HG02943 (cell line): ENCODE measurements around the gene PTGER4.
"Not testable (repeated sequence)": the region's sequence is repeated elsewhere in the genome, so short reads cannot be mapped to it uniquely, and the experiment has no call there.

Experiments used
- ATAC-seq: cut with Tn5 transposase; IDR thresholded peaks from one replicate; pipeline ENCODE4 v1.9.1; 2021; ENCODE audit warnings: mild to moderate bottlenecking, low read depth, moderate library complexity; ENCODE audit not compliant: unreplicated experiment

PTGER4 gene

DNA sequence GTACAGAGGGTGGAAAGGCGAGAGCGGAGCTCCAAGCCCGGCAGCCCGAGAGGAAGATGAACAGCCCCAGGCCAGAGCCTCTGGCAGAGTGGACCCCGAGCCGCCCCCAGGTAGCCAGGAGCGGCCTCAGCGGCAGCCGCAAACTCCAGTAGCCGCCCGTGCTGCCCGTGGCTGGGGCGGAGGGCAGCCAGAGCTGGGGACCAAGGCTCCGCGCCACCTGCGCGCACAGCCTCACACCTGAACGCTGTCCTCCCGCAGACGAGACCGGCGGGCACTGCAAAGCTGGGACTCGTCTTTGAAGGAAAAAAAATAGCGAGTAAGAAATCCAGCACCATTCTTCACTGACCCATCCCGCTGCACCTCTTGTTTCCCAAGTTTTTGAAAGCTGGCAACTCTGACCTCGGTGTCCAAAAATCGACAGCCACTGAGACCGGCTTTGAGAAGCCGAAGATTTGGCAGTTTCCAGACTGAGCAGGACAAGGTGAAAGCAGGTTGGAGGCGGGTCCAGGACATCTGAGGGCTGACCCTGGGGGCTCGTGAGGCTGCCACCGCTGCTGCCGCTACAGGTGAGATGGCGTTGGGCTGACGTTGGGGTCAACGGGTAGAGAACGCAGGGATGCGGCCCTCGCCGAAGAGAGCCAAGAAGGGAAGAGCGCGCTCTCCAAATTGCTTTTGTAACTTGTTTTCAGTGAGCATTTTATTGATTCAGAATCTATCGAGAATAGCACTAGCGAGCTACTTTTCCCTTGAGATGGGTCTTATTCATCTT, at the start of gene PTGER4:
TSS of gene PTGER4 (plus strand) at position 3 of the 769 bp plus-strand sequence. CDS start 1,079 bp downstream, outside the sequence.
- peak; percentile 42 for ATAC-seq

DNA sequence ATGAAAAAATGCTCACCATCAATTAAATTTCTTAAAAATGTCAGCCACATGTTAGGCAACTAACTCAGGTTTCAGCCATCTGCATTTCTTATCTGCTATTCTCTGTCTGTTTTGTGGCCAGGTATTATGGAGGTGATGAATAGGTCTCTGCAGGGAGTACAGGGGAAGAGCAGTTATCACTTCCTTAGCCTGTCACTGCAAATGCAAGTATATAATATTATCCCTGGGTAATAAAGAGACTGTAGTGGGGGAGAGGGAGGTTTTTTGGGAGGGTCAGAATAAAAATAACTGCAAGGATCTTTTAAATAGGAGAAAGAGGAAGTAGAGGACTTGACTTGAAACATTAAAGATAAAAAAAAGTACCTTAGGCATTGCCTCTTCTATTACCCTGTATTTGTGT, 49.6 kb upstream of the PTGER4 start:
- ATAC-seq = no peak

DNA sequence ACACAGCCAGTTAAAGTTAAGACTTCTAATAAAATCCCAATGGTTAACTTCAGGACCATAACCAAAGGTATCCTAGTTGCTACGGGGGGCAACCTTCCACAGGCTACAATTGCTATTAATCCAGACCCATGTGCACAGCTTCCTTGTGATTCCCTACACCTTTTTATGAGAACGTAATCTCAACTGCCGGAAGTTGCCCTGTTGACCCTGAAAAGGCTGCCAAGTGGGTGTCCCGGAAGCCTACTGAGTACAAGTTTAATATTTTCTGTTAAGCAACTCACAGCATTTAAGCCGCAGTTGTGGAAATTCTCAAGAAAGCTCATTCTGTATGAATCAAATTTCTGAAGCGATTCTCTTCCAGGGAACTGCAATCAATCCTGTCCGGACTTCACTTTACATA, 48.5 kb upstream of the PTGER4 start:
- ATAC-seq = no peak

DNA sequence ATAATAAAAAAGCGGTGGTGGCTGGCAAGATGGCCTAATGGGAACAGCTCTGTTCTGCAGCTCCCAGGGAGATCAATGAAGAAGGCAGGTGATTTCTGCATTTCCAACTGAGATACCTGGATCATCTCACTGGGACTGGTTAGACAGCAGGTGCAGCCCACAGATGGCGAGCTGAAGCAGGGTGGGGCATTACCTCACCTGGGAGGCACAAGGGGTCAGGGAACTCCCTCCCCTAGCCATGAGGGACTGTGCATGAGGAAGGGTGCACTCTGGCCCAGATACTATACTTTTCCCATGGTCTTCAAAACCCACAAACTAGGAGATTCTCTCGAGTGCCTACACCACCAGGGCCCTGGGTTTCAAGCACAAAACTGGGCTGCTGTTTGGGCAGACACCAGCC, 45.6 kb upstream of the PTGER4 start:
- ATAC-seq = no peak

DNA sequence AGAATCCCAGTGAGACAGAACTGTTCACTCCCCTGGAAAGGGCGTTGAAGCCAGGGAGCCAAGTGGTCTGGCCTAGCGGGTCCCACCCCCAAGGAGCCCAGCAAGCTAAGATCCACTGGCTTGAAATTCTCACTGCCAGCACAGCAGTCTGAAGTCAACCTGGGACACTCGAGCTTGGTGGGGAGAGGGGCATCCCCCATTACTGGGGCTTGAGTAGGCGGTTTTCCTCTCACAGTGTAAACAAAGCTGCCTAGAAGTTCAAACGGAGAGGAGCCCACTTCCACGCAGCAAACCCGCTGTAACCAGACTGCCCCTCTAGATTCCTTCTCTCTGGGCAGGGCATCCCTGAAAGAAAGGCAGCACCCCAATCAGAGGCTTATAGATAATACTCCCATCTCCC, 45.1 kb upstream of the PTGER4 start:
- ATAC-seq = no peak

DNA sequence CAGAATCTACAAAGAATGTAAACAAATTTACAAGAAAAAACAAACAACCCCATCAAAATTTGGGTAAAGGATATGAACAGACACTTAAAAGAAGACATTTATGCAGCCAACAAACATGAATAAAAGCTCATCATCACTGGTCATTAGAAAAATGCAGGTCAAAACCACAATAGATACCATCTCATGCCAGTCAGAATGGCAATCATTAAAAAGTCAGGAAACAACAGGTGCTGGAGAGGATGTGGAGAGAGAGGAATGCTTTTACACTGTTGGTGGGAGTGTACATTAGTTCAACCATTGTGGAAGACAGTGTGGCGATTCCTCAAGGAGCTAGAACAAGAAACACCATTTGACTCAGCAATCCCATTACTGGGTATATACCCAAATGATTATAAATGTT, 40.2 kb upstream of the PTGER4 start:
- not testable (repeated sequence) for ATAC-seq

DNA sequence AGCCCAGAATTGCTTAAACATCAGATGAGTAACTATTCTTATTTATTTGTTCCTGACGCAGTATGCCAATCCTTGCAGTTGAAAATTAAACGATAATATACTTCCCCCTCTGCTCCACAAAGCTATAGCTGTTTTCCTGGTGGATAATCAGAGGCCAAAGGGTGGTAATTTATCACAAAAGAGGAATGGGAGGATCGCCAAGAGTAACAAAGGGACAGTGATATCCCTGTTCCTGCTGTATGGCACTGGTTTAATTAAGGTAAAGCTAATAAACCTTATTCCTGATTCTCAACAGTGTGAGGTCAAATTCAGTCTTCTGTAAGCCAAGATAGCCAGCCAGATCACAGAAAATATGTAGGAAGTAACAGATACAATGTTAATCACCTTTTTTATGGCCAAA, 33.4 kb upstream of the PTGER4 start:
- no peak for ATAC-seq

DNA sequence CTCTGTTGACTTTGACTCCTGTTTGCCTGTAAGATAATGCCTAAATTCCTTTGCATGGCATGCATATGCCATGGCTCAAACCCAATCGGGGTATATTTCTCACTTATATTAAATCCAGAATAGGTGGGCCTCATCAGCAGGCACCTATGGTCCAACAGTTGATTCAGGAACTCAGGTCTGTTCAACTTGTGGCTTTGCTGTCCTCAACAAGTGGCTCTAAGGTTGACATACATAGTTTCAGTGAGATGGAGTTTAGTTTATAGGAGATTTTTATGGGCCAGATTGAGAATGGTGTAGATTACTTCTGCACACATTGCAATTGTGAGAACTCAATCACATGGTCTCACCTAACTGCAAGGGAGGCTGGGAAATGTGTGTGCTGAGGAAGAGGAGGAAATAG, 31.6 kb upstream of the PTGER4 start:
- ATAC-seq = no peak

DNA sequence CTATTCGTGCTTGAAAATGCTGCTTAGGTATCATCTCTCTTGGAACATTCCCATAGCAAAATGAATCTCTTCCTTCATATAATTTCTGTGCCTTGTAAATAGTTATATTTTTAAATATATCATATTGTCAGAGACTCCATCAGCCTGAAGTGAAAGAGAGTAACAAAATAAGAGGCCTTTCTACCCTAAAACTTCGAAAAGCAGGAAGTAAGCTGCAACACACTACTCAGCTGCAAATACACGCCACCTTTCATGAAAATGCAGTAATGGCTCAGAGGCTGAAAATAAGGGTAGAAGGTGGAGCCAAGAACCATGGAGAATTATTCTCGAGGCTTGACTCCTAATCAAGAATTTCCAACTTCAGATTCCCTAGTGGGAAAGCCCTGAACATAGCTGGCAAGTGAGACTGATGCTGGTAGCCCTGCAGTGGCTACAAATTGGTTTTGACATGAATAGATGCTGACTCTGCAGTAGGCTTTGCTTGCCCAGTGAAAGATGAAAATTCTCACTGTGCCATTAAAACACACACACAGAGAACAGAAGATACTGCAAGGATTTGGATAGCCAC, 30.2 kb upstream of the PTGER4 start:
- no peak for ATAC-seq

DNA sequence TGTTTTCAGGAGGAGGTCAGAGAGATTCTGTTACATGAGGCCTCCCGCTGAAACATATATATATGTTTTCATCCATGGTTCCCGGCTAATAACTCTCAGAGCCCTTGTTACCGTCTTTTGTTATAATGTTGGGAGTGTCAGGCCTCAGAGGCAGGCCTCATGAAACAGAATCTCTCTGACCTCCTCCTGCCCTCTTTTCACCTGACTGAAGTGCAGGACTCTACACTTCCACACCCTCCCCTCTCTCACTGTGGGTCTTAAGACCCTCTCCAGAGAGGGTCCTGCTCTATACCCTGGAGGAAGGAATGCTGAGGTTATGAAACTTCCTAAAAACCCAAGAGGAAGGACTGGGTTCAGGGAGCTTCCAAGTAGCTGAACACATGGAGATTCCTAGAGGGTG, 28.5 kb upstream of the PTGER4 start:
- ATAC-seq = no peak

DNA sequence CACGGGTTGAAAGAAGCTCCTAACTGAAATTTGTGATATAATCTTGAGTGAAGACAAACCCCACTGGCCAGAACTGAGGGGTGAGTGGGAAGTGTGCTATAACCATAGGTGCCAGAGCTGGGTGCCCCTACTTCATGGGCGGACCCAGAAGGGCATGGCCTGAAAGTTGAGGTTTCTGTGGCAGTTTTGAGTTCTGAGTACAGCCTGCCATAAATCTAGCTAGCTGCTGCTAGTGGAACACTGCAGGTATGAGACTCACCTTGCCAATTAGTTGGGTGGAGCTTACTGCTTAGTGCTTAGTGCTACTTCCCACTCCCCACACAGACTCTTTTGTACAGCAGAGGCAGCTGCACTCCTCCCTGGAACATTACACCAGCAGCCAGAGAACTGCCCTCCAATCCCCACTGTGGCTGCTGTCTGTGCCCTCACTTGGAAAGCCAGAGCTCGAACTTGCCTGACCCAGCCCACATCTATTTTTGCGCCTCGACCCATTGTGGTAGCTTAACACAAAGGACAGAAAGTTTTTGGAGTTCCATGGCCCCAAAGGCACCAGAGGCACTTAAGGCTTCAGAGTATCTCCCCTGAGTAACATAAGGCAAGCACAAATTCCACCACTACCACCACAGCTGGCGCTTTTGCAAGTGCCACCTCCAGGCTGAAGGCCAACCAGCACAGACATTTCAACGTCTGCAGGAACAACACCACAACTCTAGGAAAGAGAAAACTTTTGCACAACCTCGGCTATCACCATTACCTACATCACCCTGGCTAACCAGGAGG, 27.1 kb upstream of the PTGER4 start:
- no peak for ATAC-seq

DNA sequence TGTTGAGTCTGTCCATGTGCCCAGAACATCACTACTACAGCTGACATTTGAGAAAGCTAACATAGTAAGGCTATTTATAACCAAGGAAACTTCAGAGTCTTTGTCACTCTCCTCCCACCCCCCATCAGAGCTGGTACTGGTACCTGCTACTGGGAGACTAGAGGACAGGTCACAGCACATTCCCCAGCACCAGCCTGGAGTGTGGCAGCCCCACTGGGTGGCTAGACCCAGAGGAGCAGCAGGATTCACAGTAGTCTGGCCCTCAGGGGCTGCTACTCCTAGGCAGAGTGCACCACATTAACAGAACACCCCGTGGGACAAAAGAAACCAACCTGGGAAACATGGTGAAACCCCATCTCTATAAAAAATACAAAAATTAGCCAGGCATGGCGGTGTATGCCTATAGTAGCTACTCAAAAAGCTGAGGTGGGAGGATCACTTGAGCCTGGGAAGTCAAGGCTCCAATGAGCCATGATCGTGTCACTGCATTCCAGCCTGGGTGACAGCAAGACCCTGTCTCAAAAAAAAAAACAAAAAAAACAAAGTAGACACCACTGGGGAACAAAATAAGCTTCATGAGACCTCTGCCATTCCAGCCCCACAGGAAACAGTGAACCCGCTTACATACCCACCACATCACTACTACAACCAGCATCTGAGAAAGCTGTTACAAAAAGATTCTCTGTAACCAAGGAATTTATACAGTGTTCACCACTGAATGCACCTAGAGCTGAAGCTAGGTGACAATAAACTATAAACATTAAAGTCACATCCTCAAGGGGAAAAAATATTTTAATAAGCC, 26.3 kb upstream of the PTGER4 start:
- no peak for ATAC-seq

DNA sequence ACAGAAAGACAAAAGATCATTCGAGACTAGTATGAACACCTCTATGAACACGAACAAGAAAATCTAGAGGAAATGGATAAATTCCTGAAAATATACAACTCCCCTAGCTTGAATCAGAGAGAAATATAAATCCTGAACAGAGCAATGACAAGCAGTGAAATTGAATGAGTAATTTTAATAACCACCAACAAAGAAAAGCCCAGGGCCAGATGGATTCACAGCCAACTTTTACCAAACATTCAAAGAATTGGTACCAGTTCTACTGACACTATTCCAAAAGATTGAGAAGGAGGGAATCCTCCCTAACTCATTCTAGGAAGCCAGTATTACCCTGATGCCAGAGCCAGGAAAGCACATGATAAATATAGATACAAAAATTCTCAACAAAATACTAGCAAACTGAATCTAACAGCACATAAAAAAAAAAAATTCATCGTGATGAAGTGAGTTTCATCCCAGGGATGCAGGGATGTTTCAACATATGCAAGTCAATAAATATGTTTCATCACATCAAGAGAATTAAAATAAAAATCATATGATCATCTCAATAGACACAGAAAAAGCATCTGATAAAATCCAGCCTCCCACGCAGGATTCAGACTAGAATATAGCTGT, 25.2 kb upstream of the PTGER4 start:
- no peak for ATAC-seq

DNA sequence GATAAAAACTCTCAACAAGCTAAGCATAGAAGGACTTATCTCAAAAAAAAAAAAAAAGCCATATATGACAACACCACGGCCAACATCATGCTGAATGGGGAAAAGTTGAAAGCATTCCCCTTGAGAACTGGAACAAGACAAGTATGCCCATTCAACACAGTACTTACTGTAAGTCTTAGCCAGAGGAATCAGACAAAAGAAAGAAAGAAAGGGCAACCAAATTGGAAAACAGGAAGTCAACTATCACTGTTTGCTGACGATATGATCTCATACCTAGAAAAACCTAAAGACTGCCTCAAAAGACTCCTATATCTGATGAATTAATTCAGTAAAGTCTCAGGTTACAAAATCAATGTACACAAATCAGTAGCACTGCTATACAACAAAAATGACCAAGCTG, 24.6 kb upstream of the PTGER4 start:
- ATAC-seq = no peak

DNA sequence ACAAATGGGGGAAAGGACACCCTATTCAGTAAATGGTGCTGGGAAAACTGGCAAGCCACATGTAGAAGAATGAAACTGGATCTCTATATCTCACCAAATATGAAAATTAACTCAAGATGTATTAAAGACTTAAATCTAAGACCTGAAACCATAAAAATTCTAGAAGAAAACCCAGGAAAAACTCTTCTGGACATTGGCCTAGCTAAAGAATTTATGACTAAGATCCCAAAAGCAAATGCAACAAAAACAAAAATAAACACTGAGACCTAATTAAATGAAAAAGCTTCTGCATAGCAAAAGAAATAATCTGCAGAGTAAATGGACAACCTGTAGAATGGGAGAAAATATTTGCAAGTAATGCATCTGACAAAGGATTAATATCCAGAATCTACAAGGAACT, 23.6 kb upstream of the PTGER4 start:
- not testable (repeated sequence) for ATAC-seq

DNA sequence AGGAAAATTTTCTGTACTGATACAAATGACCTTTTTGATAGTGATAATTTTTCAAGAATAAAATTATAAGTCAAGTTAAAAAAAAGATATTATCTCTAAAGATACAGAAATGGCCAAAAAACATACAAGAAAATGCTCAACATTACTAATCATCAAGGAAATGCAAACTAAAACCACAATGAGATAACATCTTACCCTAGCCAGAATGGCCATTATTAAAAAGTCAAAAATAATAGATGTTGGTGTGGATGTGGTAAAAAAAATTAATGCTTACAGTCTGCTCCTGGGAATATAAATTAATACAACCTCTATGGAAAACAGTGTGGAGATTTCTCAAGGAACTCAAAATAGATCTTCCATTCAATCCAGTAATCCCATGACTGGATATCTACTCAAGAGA, 22.9 kb upstream of the PTGER4 start:
- ATAC-seq = no peak

DNA sequence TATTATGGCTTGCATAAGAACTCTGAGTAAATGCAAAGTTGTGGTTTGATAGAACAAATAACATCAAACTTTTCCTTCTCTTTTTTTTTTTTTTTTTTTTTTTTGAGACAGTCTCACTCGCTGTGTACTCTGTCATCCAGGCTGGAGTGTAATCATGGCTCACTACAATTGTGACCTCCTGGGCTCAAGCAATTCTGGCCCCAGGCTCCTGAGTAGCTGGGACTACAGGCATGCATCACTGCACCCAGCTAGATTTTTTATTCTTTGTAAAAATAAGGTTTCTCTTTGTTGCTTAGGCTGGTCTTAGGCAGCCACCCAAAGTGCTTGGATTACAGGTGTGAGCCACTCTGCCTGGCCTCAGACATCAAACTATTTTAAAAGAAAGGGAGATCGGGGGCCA, 19.0 kb upstream of the PTGER4 start:
- ATAC-seq = no peak

DNA sequence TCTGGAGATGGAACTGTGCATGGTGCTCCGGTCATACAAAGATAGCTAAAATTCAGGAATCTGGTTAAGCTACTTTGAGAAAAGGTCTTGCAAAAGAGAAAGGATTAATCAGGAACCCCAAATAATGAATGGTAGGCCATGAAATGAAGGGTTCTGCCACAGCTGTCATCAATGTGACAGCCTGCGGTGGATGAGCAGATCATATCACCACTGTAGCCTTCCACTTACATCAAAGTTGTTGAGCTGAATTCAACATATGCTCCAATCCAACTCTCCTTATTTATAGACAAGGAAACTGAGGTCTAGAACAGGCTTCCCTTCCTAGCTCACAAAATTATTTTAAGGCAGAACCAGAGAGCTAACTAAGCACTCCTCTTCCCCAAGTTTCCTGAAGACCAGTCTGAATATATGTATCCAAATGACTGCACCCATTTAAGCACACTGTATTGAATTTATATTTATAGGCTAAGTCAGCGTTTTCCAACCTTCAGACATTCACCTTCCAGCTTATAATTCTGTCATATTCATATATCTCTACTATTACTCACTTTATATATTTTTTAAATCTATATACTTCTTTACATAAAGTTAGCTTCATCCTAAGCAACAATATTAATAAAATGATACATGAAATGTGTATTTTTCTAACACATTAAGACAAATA, 13.9 kb upstream of the PTGER4 start:
- ATAC-seq = no peak

DNA sequence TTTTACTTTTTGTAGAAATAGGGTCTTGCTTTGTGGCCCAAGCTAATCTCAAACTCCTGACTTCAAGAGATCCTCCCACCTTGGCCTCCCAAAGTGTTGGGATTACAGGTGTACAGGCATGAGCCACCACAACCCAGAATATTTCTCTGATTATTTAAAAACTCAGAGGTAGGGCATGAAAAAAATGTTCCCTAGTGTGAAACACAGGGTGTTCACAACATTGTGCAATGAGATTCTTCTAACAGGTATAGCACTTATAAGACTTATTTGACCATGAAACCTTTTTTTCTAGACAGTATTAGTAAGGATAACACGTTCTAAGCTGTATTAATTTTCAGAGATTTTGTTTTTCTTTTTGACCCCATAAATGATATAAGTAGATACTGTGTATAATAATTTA, 13.1 kb upstream of the PTGER4 start:
- ATAC-seq = no peak

DNA sequence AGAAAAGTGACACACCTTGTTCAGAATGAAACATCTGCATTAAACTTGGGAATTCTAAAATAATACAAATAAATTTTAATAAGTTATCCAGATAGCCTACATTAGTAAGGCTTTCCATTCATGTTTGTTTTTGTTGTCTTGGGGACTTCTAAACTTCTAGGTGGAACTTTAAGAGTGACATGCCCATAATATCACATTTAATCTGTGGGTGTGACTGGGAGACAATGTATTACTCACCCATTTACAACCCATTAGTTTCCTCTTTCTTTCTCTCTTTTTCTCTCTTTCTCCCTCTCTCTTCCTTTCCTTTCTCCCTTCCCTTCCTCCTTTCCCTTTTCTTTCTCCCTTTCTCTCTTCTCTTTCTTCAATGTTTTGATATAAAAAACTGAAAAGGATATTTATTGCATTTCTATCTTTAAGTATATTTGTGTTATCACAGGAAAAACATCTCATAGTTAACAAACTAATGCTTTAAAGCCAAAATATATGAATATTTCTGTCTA, 12.5 kb upstream of the PTGER4 start:
- ATAC-seq = no peak
